Erythroblast (primary cell): ENCODE results near the gene OR51B5.

Source experiments
- GATA1 ChIP-seq: IDR thresholded peaks from 2 replicates; pipeline ENCODE4 v1.6.1; 2011; ENCODE audit warnings: low read depth, mild to moderate bottlenecking, control low read depth, low read length, moderate library complexity
- POLR2A ChIP-seq: IDR thresholded peaks from 2 replicates; pipeline ENCODE4 v1.6.1; 2011; ENCODE audit warnings: mild to moderate bottlenecking, low read length

DNA sequence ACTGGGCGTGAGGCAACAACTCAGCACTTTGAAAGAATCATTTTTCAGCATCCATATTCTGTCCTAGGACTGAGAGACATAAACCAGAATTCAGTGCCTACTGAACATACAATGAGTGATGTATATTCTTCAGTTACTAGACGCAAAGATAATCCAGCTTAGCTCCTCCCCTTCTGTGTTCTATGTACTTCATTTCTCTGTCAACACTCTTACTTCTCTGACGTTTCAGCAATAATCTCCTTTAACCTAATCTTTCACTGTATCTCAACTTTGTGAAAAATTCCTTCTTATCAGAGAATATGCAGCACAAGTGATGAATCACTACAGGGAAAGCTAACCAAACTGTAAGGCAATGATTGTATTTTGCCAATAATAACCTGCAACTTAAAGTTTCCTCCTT lies 2.5 kb upstream of the OR51B5 start:
- TF ChIP-seq POLR2A: no peak
- TF ChIP-seq GATA1: no peak
